ENCODE data around the gene A4GALT. TPM values are rescaled to one million over a fixed set of nuclear protein-coding genes. Genes with fewer than 3 reads are reported as not detected.

A4GALT gene
- total and polyA plus RNA-seq, 2 of the 13 experiments (the other 11 are each of a cell fraction or from before 2014, with no cell fraction given): 0.09 to 1.1 TPM

DNA sequence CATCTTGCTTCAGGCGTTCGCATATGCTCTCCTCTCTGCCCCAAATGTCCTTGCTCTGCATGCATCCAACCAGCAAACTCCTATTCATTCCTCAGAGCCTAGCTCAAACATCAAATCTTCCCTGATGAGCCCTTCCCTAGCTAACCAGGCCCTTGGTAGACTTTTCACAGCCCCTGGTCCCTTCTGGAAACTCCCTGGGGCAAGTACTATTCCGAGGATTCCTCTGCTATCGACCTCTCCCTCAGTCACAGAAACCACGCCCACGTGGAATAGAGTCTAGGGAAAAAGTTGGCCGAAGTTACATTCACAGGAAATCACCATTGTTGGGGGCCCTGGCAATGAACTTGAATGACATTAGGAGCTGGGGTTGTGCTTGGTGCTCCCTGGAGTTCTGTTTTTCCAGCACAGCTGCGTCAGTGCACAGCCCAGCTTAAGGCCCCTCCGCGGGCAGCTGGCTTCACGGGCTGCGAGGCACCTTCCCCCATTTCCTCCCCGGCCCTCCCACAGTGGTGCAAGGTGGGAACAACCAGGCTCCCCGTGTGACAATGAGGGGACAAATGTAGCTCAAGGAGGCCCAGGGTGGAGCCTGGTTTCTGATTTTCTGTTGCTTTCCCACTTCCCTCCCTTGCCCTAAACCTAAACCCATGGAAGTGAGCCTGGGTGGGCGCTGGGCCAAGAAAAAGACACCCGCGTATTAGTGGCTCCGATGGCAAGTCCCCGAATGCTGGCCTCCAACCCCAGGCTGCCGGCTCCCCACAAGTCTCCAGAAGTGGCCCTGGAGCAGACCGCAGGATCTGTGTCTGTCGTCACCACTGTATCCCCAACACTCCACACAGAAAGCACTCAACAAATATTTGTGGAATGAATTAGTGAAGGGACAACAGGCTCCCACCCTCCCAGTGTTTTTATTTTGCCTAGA, 76.0 kb downstream of the A4GALT start:
- no peak for ATAC-seq
- Histone ChIP-seq H3K36me3 (replicated peaks in 1 of 2; ENCODE audit: control insufficient read depth in 1 of 2, insufficient read depth in 2 of 2, low read length in 2 of 2) (no peaks in the 10 kb centered on the region; a peak in 2 of 5 replicates), H3K9me3 (ENCODE audit: low read length) (no peaks in the 10 kb centered on the region), H4K20me1 (ENCODE audit: insufficient read depth, low read length) (peaks cover 14% of the 10 kb centered on the region; the same call in 1 of the 2 replicates), H3K9ac (ENCODE audit: insufficient read depth, low read depth, low read length) (peak overlapping the region; percentile 98), H3K79me2 (ENCODE audit: insufficient read depth, low read length) (peaks cover 80% of the 10 kb centered on the region), H3K4me1 (ENCODE audit: insufficient read depth, low read length) (peaks cover 89% of the 10 kb centered on the region), H3K4me3 (replicated peaks in 1 of 3; ENCODE audit: insufficient read depth in 1 of 3, low read depth in 2 of 3, low read length in 3 of 3) (peak overlapping the region; percentile 11 to 100 (median 18); a peak in 3 of 6 replicates), H3K27me3 (ENCODE audit: control insufficient read depth in 1 of 2, insufficient read depth in 2 of 2, low read length in 2 of 2) (no peaks in the 10 kb centered on the region; a peak in 1 of 5 replicates), H3K4me2 (ENCODE audit: low read depth, low read length) (peak overlapping the region; percentile 96), H3K27ac (ENCODE audit: extremely low read length, insufficient read depth, low read length) (peak overlapping the region; percentile 88), H2AFZ (ENCODE audit: low read length) (no peak overlapping the region)
- ChIA-PET CTCF (ENCODE audit: low intra/inter-chr PET ratio, low total read pairs) (no interaction called here), POLR2A (interaction anchor here (0.7 to 4.9 kb wide), 3 partner anchors 14 to 30 kb away, joined by 3 to 54 read pairs (median 20); partner anchors contain the start of gene POLDIP3)
- DNase-seq (ENCODE audit: low spot score): no peak
- no peak for FAIRE-seq
- intact Hi-C loops (cut with micrococcal nuclease; ENCODE audit: unreplicated experiment): loop anchor here (10.0 kb wide), 2 partner anchors 160 to 210 kb away; partner anchors contain the start of gene ARFGAP3
- BruUV-seq (replicated peaks): no TSS peak
- in situ Hi-C loops (cut with HindIII; ENCODE audit: extremely low pct_ligation_motif_present, low pct_unique_long_range_greater_than_20kb): no loop called here
- WGBS (ENCODE audit: low lambda C conversion rate): 43% methylated on average over 13 of the region's 22 CpGs
- TF ChIP-seq IRF2 (CRISPR knock-in tag; IDR thresholded peaks at IDR 0.05): peak; percentile 41; the same call in 1 of the 2 replicates
- peak; percentile 34 for TF ChIP-seq MED8 (CRISPR knock-in tag; IDR thresholded peaks at IDR 0.05; ENCODE audit: insufficient replicate concordance)
- TF ChIP-seq ZNF235 (CRISPR knock-in tag; IDR thresholded peaks at IDR 0.05; ENCODE audit: borderline replicate concordance): no peak
- peak; percentile 69 for TF ChIP-seq BCL6 (CRISPR knock-in tag; IDR thresholded peaks at IDR 0.05)
- peak; percentile 33; the same call in 1 of the 2 replicates for TF ChIP-seq SNAI1 (CRISPR knock-in tag; IDR thresholded peaks at IDR 0.05; ENCODE audit: borderline replicate concordance)
- TF ChIP-seq ZNF572 (CRISPR knock-in tag; IDR thresholded peaks at IDR 0.05): peak; percentile 57; the same call in 1 of the 2 replicates
- TF ChIP-seq FOSL2 (CRISPR knock-in tag; IDR thresholded peaks at IDR 0.05): no peak
- TF ChIP-seq ONECUT2 (CRISPR knock-in tag; IDR thresholded peaks at IDR 0.05): 0 out of 2 replicates have a peak, but pooled peaks have one; percentile 52
- peak; percentile 78; the same call in 1 of the 2 replicates for TF ChIP-seq RXRB (CRISPR knock-in tag; IDR thresholded peaks at IDR 0.05; ENCODE audit: borderline replicate concordance)
- no peak for TF ChIP-seq FLYWCH1 (CRISPR knock-in tag; IDR thresholded peaks at IDR 0.05)
- TF ChIP-seq, protein P1, sequence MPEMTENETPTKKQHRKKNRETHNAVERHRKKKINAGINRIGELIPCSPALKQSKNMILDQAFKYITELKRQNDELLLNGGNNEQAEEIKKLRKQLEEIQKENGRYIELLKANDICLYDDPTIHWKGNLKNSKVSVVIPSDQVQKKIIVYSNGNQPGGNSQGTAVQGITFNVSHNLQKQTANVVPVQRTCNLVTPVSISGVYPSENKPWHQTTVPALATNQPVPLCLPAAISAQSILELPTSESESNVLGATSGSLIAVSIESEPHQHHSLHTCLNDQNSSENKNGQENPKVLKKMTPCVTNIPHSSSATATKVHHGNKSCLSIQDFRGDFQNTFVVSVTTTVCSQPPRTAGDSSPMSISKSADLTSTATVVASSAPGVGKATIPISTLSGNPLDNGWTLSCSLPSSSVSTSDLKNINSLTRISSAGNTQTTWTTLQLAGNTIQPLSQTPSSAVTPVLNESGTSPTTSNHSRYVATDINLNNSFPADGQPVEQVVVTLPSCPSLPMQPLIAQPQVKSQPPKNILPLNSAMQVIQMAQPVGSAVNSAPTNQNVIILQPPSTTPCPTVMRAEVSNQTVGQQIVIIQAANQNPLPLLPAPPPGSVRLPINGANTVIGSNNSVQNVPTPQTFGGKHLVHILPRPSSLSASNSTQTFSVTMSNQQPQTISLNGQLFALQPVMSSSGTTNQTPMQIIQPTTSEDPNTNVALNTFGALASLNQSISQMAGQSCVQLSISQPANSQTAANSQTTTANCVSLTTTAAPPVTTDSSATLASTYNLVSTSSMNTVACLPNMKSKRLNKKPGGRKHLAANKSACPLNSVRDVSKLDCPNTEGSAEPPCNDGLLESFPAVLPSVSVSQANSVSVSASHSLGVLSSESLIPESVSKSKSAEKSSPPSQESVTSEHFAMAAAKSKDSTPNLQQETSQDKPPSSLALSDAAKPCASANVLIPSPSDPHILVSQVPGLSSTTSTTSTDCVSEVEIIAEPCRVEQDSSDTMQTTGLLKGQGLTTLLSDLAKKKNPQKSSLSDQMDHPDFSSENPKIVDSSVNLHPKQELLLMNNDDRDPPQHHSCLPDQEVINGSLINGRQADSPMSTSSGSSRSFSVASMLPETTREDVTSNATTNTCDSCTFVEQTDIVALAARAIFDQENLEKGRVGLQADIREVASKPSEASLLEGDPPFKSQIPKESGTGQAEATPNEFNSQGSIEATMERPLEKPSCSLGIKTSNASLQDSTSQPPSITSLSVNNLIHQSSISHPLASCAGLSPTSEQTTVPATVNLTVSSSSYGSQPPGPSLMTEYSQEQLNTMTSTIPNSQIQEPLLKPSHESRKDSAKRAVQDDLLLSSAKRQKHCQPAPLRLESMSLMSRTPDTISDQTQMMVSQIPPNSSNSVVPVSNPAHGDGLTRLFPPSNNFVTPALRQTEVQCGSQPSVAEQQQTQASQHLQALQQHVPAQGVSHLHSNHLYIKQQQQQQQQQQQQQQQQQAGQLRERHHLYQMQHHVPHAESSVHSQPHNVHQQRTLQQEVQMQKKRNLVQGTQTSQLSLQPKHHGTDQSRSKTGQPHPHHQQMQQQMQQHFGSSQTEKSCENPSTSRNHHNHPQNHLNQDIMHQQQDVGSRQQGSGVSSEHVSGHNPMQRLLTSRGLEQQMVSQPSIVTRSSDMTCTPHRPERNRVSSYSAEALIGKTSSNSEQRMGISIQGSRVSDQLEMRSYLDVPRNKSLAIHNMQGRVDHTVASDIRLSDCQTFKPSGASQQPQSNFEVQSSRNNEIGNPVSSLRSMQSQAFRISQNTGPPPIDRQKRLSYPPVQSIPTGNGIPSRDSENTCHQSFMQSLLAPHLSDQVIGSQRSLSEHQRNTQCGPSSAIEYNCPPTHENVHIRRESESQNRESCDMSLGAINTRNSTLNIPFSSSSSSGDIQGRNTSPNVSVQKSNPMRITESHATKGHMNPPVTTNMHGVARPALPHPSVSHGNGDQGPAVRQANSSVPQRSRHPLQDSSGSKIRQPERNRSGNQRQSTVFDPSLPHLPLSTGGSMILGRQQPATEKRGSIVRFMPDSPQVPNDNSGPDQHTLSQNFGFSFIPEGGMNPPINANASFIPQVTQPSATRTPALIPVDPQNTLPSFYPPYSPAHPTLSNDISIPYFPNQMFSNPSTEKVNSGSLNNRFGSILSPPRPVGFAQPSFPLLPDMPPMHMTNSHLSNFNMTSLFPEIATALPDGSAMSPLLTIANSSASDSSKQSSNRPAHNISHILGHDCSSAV (CRISPR knock-in tag; IDR thresholded peaks at IDR 0.05; ENCODE audit: borderline replicate concordance): no peak
- no peak for TF ChIP-seq TCF12 (IDR thresholded peaks at IDR 0.05)
- 0 out of 2 replicates have a peak, but pooled peaks have one; percentile 50 for TF ChIP-seq TCF12 (CRISPR knock-in tag; IDR thresholded peaks at IDR 0.05)
- peak; percentile 71 for TF ChIP-seq RARA (CRISPR knock-in tag; IDR thresholded peaks at IDR 0.05)
- 0 out of 2 replicates have a peak, but pooled peaks have one; percentile 21 for TF ChIP-seq PAF1 (CRISPR knock-in tag; IDR thresholded peaks at IDR 0.05)
- no peak for TF ChIP-seq MIER3 (CRISPR knock-in tag; IDR thresholded peaks at IDR 0.05; ENCODE audit: borderline replicate concordance)

All from HepG2 (cell line).